Thyroid gland (tissue), 4 donors: ENCODE results near the gene FUBP1. TPM values are rescaled to one million over a fixed set of nuclear protein-coding genes. Genes with fewer than 3 reads are reported as not detected.

Experiments used
- DNase-seq, 2 donors: peaks; one replicate each; pipeline ENCODE4 v3.0.0-alpha.2; 2019
- H3K27ac ChIP-seq, 3 donors: fragments of 200-600 bp; sonication (generic); 1 replicate in 2 of 3; 2 replicates in 1 of 3; pipeline ENCODE4 v1.5.1; 2016 to 2019; ENCODE audit warnings: mild to moderate bottlenecking in 1 of 3, moderate library complexity in 1 of 3
- H3K27me3 ChIP-seq: fragments of 200-600 bp; sonication (generic); one replicate; pipeline ENCODE4 v1.5.1; 2019
- H3K36me3 ChIP-seq, 2 donors: fragments of 200-600 bp; sonication (generic); one replicate each; pipeline ENCODE4 v1.5.1; 2016 to 2019
- H3K4me1 ChIP-seq, 2 donors: fragments of 200-600 bp; sonication (generic); one replicate each; pipeline ENCODE4 v1.5.1; 2017 to 2019
- H3K4me3 ChIP-seq, 3 donors: fragments of 200-600 bp; sonication (generic); replicated peaks in 1 of 3; 1 replicate in 2 of 3; 2 replicates in 1 of 3; pipeline ENCODE4 v1.5.1; 2016; ENCODE audit warnings: mild to moderate bottlenecking in 1 of 3
- H3K9me3 ChIP-seq: fragments of 200-600 bp; sonication (generic); one replicate; pipeline ENCODE4 v1.5.1; 2017
- CTCF ChIP-seq, 6 experiments: fragments of 200-600 bp in 3 of 6; fragments of 450-650 bp in 3 of 6; sonication (generic) in 3 of 6; IDR thresholded peaks; one replicate each; pipeline ENCODE4 v1.5.1; 2016 to 2019; ENCODE audit warnings: antibody characterized with exemption in 6 of 6, mild to moderate bottlenecking in 2 of 6, inconsistent platforms in 1 of 6, moderate library complexity in 1 of 6
- POLR2A ChIP-seq, 2 donors: fragments of 450-650 bp; IDR thresholded peaks; one replicate each; pipeline ENCODE4 v1.6.1; 2017; ENCODE audit warnings: antibody characterized with exemption in 2 of 2, mild to moderate bottlenecking in 2 of 2, moderate library complexity in 1 of 2
- WGBS, 2 donors: methylation state at CpG; one replicate each; pipeline ENCODE4 v1.1.5; 2017; 5-methylcytosine and 5-hydroxymethylcytosine counted together
- intact Hi-C: fragments of 100-400 bp; cut with DNase I; formaldehyde crosslinking; loops from one replicate; pipeline ENCODE4 v1.15.1; 2023
- total RNA-seq, 4 donors: library from RNA; depleted of rRNA; stranded (reverse); fragments of >200 nt; gene quantifications; one replicate each; pipeline ENCODE4 v1.2.3, GENCODE V29; 2016

FUBP1 gene
- total RNA-seq, 4 donors from 2014 or later: 136 to 231 (median 178) TPM

GRCh38 chr1:77996734-77997133 lies 17.9 kb upstream of the FUBP1 start:
- no peak for TF ChIP-seq CTCF (IDR thresholded peaks at IDR 0.05)
- TF ChIP-seq POLR2A (IDR thresholded peaks at IDR 0.05): no peak
- DNase-seq: peak; percentile 80 to 85
- H3K9me3 ChIP-seq: no peaks in the 10 kb centered on the region
- no peaks in the 10 kb centered on the region for H3K36me3 ChIP-seq
- no peaks in the 10 kb centered on the region for H3K27me3 ChIP-seq
- WGBS, 2 donors: 49 to 56% methylated on average over 5 of the region's 5 CpGs
- H3K4me3 ChIP-seq: no peak overlapping the region
- intact Hi-C loops: no loop called here
- H3K27ac ChIP-seq: peak overlapping the region; percentile 18 to 37 (median 27)
- peaks cover 0 to 3% of the 10 kb centered on the region in 2 donors for H3K4me1 ChIP-seq

- H3K27ac ChIP-seq: no peak overlapping the region
- TF ChIP-seq POLR2A (IDR thresholded peaks at IDR 0.05) (no peak), CTCF (IDR thresholded peaks at IDR 0.05) (no peak)
- 95 to 96% methylated on average over 3 of the region's 3 CpGs for WGBS, 2 donors
- no peaks in the 10 kb centered on the region for H3K9me3 ChIP-seq
- H3K36me3 ChIP-seq: no peaks in the 10 kb centered on the region
- no peak overlapping the region for H3K4me3 ChIP-seq
- intact Hi-C loops: no loop called here
- no peak for DNase-seq
- peaks cover 0 to 3% of the 10 kb centered on the region in 2 donors for H3K4me1 ChIP-seq
- no peaks in the 10 kb centered on the region for H3K27me3 ChIP-seq
Observed at GRCh38 chr1:77994117-77994705, 15.3 kb upstream of the FUBP1 start.

GRCh38 chr1:77991638-77992037 lies 12.8 kb upstream of the FUBP1 start:
- DNase-seq: no peak
- peaks cover 0 to 3% of the 10 kb centered on the region in 2 donors for H3K4me1 ChIP-seq
- H3K27me3 ChIP-seq: no peaks in the 10 kb centered on the region
- TF ChIP-seq CTCF (IDR thresholded peaks at IDR 0.05) (no peak), POLR2A (IDR thresholded peaks at IDR 0.05) (no peak)
- H3K4me3 ChIP-seq: no peak overlapping the region
- H3K9me3 ChIP-seq: no peaks in the 10 kb centered on the region
- intact Hi-C loops: no loop called here
- H3K27ac ChIP-seq: no peak overlapping the region
- no peaks in the 10 kb centered on the region for H3K36me3 ChIP-seq

GRCh38 chr1:77990629-77991204 lies 11.8 kb upstream of the FUBP1 start:
- Histone ChIP-seq H3K4me1 (no peaks in the 10 kb centered on the region), H3K27ac (no peak overlapping the region), H3K36me3 (no peaks in the 10 kb centered on the region), H3K9me3 (no peaks in the 10 kb centered on the region), H3K4me3 (no peak overlapping the region), H3K27me3 (no peaks in the 10 kb centered on the region)
- no peak for DNase-seq
- intact Hi-C loops: no loop called here
- 95 to 98% methylated on average over 3 of the region's 3 CpGs for WGBS, 2 donors
- no peak for TF ChIP-seq CTCF (IDR thresholded peaks at IDR 0.05)
- TF ChIP-seq POLR2A (IDR thresholded peaks at IDR 0.05): no peak

GRCh38 chr1:77989744-77990143 lies 10.9 kb upstream of the FUBP1 start:
- intact Hi-C loops: no loop called here

More at GRCh38 chr1:77989744-77990143, 10.9 kb upstream of the FUBP1 start:
- WGBS, 2 donors: 96% methylated on average over 2 of the region's 2 CpGs
- no peaks in the 10 kb centered on the region for H3K27me3 ChIP-seq
- H3K9me3 ChIP-seq: no peaks in the 10 kb centered on the region
- DNase-seq: no peak
- H3K4me1 ChIP-seq: peaks cover 0 to 4% of the 10 kb centered on the region in 2 donors
- no peak overlapping the region for H3K4me3 ChIP-seq
- no peak overlapping the region for H3K27ac ChIP-seq
- H3K36me3 ChIP-seq: no peaks in the 10 kb centered on the region
- TF ChIP-seq POLR2A (IDR thresholded peaks at IDR 0.05): no peak
- TF ChIP-seq CTCF (IDR thresholded peaks at IDR 0.05): no peak
